Neural cell (in vitro differentiated cells): ENCODE data around the gene CEP85L. TPM values are rescaled to one million over a fixed set of nuclear protein-coding genes. Genes with fewer than 3 reads are reported as not detected.

Experiments
- H2AFZ ChIP-seq: fragments of 200-600, 300-800 bp; sonication (generic), shearing (Covaris generic); 2 replicates; pipeline ENCODE4 v1.6.0; 2014; ENCODE audit warnings: low read depth, mild to moderate bottlenecking, antibody characterized with exemption, low read length, moderate library complexity
- H3F3A ChIP-seq: fragments of 200-600 bp; shearing (Covaris generic); 2 replicates; pipeline ENCODE4 v1.6.1; 2016; ENCODE audit warnings: mild to moderate bottlenecking, moderate library complexity, mixed read lengths, antibody characterized with exemption, low read length; ENCODE audit not compliant: insufficient read depth, poor library complexity, severe bottlenecking
- H3K27ac ChIP-seq: fragments of 200-600, 300-800 bp; sonication (generic), shearing (Covaris generic); 2 replicates; pipeline ENCODE4 v1.5.1; 2014; ENCODE audit warnings: mild to moderate bottlenecking, low read length, moderate library complexity
- H3K27me3 ChIP-seq: fragments of 300-800, 200-600 bp; sonication (generic), shearing (Covaris generic); 2 replicates; pipeline ENCODE4 v1.6.0; 2014; ENCODE audit warnings: mild to moderate bottlenecking, low read depth, low read length, moderate library complexity; ENCODE audit not compliant: insufficient read depth
- H3K36me3 ChIP-seq: fragments of 300-800, 200-600 bp; sonication (generic), shearing (Covaris generic); 2 replicates; pipeline ENCODE4 v1.5.1; 2014; ENCODE audit warnings: mild to moderate bottlenecking, antibody characterized with exemption, low read length, moderate library complexity; ENCODE audit not compliant: insufficient read depth
- H3K4me2 ChIP-seq: fragments of 300-800, 200-600 bp; sonication (generic), shearing (Covaris generic); 2 replicates; pipeline ENCODE4 v1.6.0; 2014; ENCODE audit warnings: mild to moderate bottlenecking, low read length
- H3K4me3 ChIP-seq: fragments of 300-800, 200-600 bp; sonication (generic), shearing (Covaris generic); 2 replicates; pipeline ENCODE4 v1.5.1; 2014; ENCODE audit warnings: mild to moderate bottlenecking, low read length, moderate library complexity
- H3K79me2 ChIP-seq: fragments of 200-600 bp; shearing (Covaris generic); replicated peaks from 2 replicates; pipeline ENCODE4 v1.6.0; 2014; ENCODE audit warnings: mild to moderate bottlenecking, low read length, moderate library complexity; ENCODE audit not compliant: insufficient read depth
- H3K9ac ChIP-seq: fragments of 300-800, 200-600 bp; sonication (generic), shearing (Covaris generic); 2 replicates; pipeline ENCODE4 v1.6.1; 2016; ENCODE audit warnings: mild to moderate bottlenecking, low read length, mixed read lengths
- H3K9me2 ChIP-seq: fragments of 200-600 bp; shearing (Covaris generic); 2 replicates; pipeline ENCODE4 v1.6.1; 2016; ENCODE audit warnings: mild to moderate bottlenecking, low read length, mixed read lengths; ENCODE audit not compliant: insufficient read depth
- H3K9me3 ChIP-seq: fragments of 200-600, 300-800 bp; sonication (generic), shearing (Covaris generic); 2 replicates; pipeline ENCODE4 v1.6.1; 2016; ENCODE audit warnings: mild to moderate bottlenecking, mixed run types, low read length, moderate library complexity, mixed read lengths
- H4K20me1 ChIP-seq: fragments of 200-600 bp; shearing (Covaris generic); 2 replicates; pipeline ENCODE4 v1.6.1; 2016; ENCODE audit warnings: mild to moderate bottlenecking, mixed run types; ENCODE audit not compliant: insufficient read depth
- CTCF ChIP-seq: fragments of 450-650 bp; IDR thresholded peaks from 2 replicates; pipeline ENCODE4 v1.5.1; 2014; ENCODE audit warnings: antibody characterized with exemption, mild to moderate bottlenecking, moderate library complexity; ENCODE audit not compliant: poor library complexity, severe bottlenecking
- EP300 ChIP-seq: fragments of 450-650 bp; conservative IDR thresholded peaks from 2 replicates; pipeline ENCODE4 v1.6.1; 2014; ENCODE audit warnings: antibody characterized with exemption, mild to moderate bottlenecking, moderate library complexity; ENCODE audit not compliant: poor library complexity, severe bottlenecking
- EZH2 ChIP-seq: fragments of 200-600, 300-800 bp; shearing (Covaris generic), sonication (generic); IDR thresholded peaks from 2 replicates; pipeline ENCODE4 v1.6.1; 2014; ENCODE audit warnings: antibody characterized with exemption, low read length, borderline replicate concordance, mild to moderate bottlenecking; ENCODE audit not compliant: insufficient read depth, poor library complexity, severe bottlenecking
- MXI1 ChIP-seq: fragments of 450-650 bp; conservative IDR thresholded peaks from 2 replicates; pipeline ENCODE4 v1.6.1; 2014; ENCODE audit warnings: antibody characterized with exemption, mild to moderate bottlenecking; ENCODE audit not compliant: poor library complexity, severe bottlenecking
- POLR2AphosphoS5 ChIP-seq: IDR thresholded peaks from 2 replicates; pipeline ENCODE4 v1.6.1; 2012
- RAD21 ChIP-seq: fragments of 450-650 bp; conservative IDR thresholded peaks from 2 replicates; pipeline ENCODE4 v1.6.1; 2014; ENCODE audit warnings: antibody characterized with exemption, mild to moderate bottlenecking, moderate library complexity
- REST ChIP-seq: IDR thresholded peaks from 2 replicates; pipeline ENCODE4 v1.6.1; 2012; ENCODE audit warnings: borderline replicate concordance
- SMC3 ChIP-seq: fragments of 450-650 bp; conservative IDR thresholded peaks from 2 replicates; pipeline ENCODE4 v1.6.1; 2014; ENCODE audit warnings: antibody characterized with exemption, mild to moderate bottlenecking, moderate library complexity; ENCODE audit not compliant: poor library complexity
- TAF1 ChIP-seq: IDR thresholded peaks from 2 replicates; pipeline ENCODE4 v1.6.1; 2012; ENCODE audit warnings: low read depth
- polyA plus RNA-seq: library from polyadenylated mRNA; depleted of rRNA; stranded (reverse); fragments of >200 nt; gene quantifications from 2 replicates; pipeline ENCODE4 v1.2.3, GENCODE V29; 2014

The CEP85L gene
- polyA plus RNA-seq, 1 donor from 2014 or later: 17.0 TPM

DNA sequence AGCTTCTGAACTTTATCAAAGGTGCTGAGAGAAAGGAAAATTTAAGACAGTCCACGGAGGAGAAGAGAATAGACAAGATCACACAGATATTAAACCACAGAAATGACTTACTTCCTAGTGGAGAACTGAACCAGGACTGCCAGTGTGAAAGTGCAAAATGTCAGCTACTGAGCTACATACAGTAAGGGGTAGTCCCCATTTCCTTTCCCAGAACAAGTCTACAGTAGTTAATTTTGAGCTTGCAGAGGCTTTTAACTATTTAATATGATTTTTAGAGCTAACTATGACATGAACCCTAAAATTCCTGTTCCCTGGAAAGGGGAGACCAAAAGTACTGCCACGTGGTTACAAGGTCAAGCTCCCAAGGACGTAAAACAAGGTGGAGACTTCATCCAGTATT lies 45.1 kb downstream of the CEP85L start:
- no peaks in the 10 kb centered on the region for H3K9me3 ChIP-seq
- no peaks in the 10 kb centered on the region for H3F3A ChIP-seq
- H3K9me2 ChIP-seq: no peaks in the 10 kb centered on the region
- no peak overlapping the region for H3K9ac ChIP-seq
- H3K27me3 ChIP-seq: no peaks in the 10 kb centered on the region
- H3K27ac ChIP-seq: no peak overlapping the region
- H2AFZ ChIP-seq: no peak overlapping the region
- no peaks in the 10 kb centered on the region for H3K36me3 ChIP-seq
- no peak overlapping the region for H3K4me2 ChIP-seq
- no peaks in the 10 kb centered on the region for H4K20me1 ChIP-seq
- no peak overlapping the region for H3K4me3 ChIP-seq
- H3K79me2 ChIP-seq: no peaks in the 10 kb centered on the region
- TF ChIP-seq EZH2 (no peak), EP300 (no peak), TAF1 (no peak), RAD21 (no peak), SMC3 (no peak), REST (no peak), POLR2AphosphoS5 (no peak), MXI1 (no peak), CTCF (no peak)

DNA sequence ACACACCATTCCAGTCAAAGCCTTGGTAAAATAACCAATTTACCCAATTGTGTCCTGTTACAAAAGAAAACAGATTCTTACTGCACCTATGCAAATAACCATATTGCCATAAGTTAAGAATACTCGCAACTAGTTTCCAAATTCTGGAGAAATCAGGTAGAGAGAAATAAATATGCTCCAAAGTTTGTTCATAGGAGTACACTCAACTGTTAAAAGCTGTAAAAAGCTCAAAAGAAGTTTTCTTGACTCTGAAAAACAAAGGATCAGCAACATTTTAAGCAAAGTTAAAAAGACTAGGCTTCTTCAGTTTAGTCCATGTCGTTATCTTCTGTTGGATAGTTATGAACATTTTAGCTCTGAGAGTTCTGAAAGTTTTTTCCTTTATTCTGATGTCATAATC lies 48.0 kb downstream of the CEP85L start:
- no peaks in the 10 kb centered on the region for H3K9me2 ChIP-seq
- TF ChIP-seq SMC3 (no peak), MXI1 (no peak), REST (no peak), CTCF (no peak), POLR2AphosphoS5 (no peak), TAF1 (no peak), EP300 (no peak), EZH2 (no peak), RAD21 (no peak)
- no peaks in the 10 kb centered on the region for H3K79me2 ChIP-seq

More for the DNA sequence above, 48.0 kb downstream of the CEP85L start:
- Histone ChIP-seq H3K9me3 (no peaks in the 10 kb centered on the region), H3K27me3 (no peaks in the 10 kb centered on the region), H3K4me3 (no peak overlapping the region), H4K20me1 (no peaks in the 10 kb centered on the region), H3K36me3 (no peaks in the 10 kb centered on the region), H3K9ac (no peak overlapping the region), H3F3A (no peaks in the 10 kb centered on the region), H2AFZ (no peak overlapping the region), H3K4me2 (no peak overlapping the region), H3K27ac (no peak overlapping the region)
